HEK293T (cell line): ENCODE measurements around the gene HCAR1.

Source experiments
- BHLHE40 ChIP-seq: fragments of 450-650 bp; IDR thresholded peaks from 2 replicates; pipeline ENCODE4 v1.6.1; 2016; ENCODE audit warnings: mild to moderate bottlenecking, moderate library complexity, borderline replicate concordance
- CTBP1 ChIP-seq: fragments of 450-650 bp; IDR thresholded peaks from 2 replicates; pipeline ENCODE4 v1.6.1; 2016; ENCODE audit warnings: borderline replicate concordance
- ELF4 ChIP-seq: fragments of 450-650 bp; IDR thresholded peaks from 2 replicates; pipeline ENCODE4 v1.6.1; 2017; ENCODE audit warnings: antibody characterized with exemption
- FOXA1 ChIP-seq: fragments of 450-650 bp; IDR thresholded peaks from 2 replicates; pipeline ENCODE4 v1.6.1; 2016; ENCODE audit warnings: mild to moderate bottlenecking
- FOXM1 ChIP-seq: fragments of 450-650 bp; IDR thresholded peaks from 2 replicates; pipeline ENCODE4 v1.6.1; 2017; ENCODE audit warnings: mild to moderate bottlenecking, borderline replicate concordance
- L3MBTL2 ChIP-seq: fragments of 450-650 bp; conservative IDR thresholded peaks from 2 replicates; pipeline ENCODE4 v1.6.1; 2016; ENCODE audit warnings: mild to moderate bottlenecking
- LEF1 ChIP-seq: fragments of 450-650 bp; IDR thresholded peaks from 2 replicates; pipeline ENCODE4 v1.6.1; 2017; ENCODE audit warnings: mild to moderate bottlenecking, borderline replicate concordance
- NFRKB ChIP-seq: fragments of 450-650 bp; IDR thresholded peaks from 2 replicates; pipeline ENCODE4 v1.6.1; 2016; ENCODE audit warnings: mild to moderate bottlenecking, moderate library complexity
- SP1 ChIP-seq: fragments of 450-650 bp; IDR thresholded peaks from 2 replicates; pipeline ENCODE4 v1.6.1; 2017
- SUZ12 ChIP-seq: fragments of 450-650 bp; IDR thresholded peaks from 2 replicates; pipeline ENCODE4 v1.6.1; 2016; ENCODE audit warnings: mild to moderate bottlenecking
- TARDBP ChIP-seq: fragments of 450-650 bp; IDR thresholded peaks from 2 replicates; pipeline ENCODE4 v1.6.1; 2016
- ZNF384 ChIP-seq: fragments of 450-650 bp; IDR thresholded peaks from 2 replicates; pipeline ENCODE4 v1.6.1; 2016

- no peak for TF ChIP-seq SP1
- TF ChIP-seq ZNF384: no peak
- TF ChIP-seq NFRKB: no peak
- no peak for TF ChIP-seq BHLHE40
- TF ChIP-seq FOXM1: no peak
- no peak for TF ChIP-seq L3MBTL2
- TF ChIP-seq TARDBP: no peak
- TF ChIP-seq ELF4: no peak
- TF ChIP-seq LEF1: no peak
- no peak for TF ChIP-seq SUZ12
- no peak for TF ChIP-seq CTBP1
- no peak for TF ChIP-seq FOXA1
Measured at GRCh38 chr12:122724641-122725243, 5.9 kb downstream of the HCAR1 start.
